IPS DF 19.7 (cell line): ENCODE results near the gene MSMP.

Source experiments
- DNase-seq: peaks from one replicate; pipeline ENCODE4 v3.0.0-alpha.2; 2013; ENCODE audit warnings: low read depth, low spot score

The MSMP gene

GRCh38 chr9:35723426-35723825, 30.6 kb downstream of the MSMP start:
- DNase-seq = no peak

GRCh38 chr9:35719546-35719945, 34.5 kb downstream of the MSMP start:
- DNase-seq = no peak

GRCh38 chr9:35718721-35719511, 35.2 kb downstream of the MSMP start:
- no peak for DNase-seq

- DNase-seq = no peak
These were observed 36.8 kb downstream of the MSMP start for GRCh38 chr9:35717132-35717870.

GRCh38 chr9:35716230-35716629, 37.8 kb downstream of the MSMP start:
- no peak for DNase-seq

GRCh38 chr9:35714579-35715252, 39.4 kb downstream of the MSMP start:
- no peak for DNase-seq

- DNase-seq = no peak
These were observed 40.0 kb downstream of the MSMP start for GRCh38 chr9:35714123-35714522.

GRCh38 chr9:35713578-35713977, 40.5 kb downstream of the MSMP start:
- DNase-seq = no peak

- no peak for DNase-seq
These were observed 41.2 kb downstream of the MSMP start for GRCh38 chr9:35712762-35713400.

GRCh38 chr9:35711501-35712428, 42.3 kb downstream of the MSMP start:
- DNase-seq = no peak

- no peak for DNase-seq
These were observed 43.1 kb downstream of the MSMP start for GRCh38 chr9:35710818-35711500.

- no peak for DNase-seq
These were observed 45.9 kb downstream of the MSMP start for GRCh38 chr9:35708146-35708545.

GRCh38 chr9:35706951-35707350, 47.1 kb downstream of the MSMP start:
- DNase-seq = no peak

GRCh38 chr9:35705836-35706430, 48.1 kb downstream of the MSMP start:
- no peak for DNase-seq

- no peak for DNase-seq
These were observed 48.7 kb downstream of the MSMP start for GRCh38 chr9:35705372-35705771.

- no peak for DNase-seq
These were observed 50.0 kb downstream of the MSMP start for GRCh38 chr9:35703906-35704672.
